Memory B cell (primary cell): ENCODE results near the gene GAPT.

ENCODE experiments used
- ATAC-seq: fragments of 150-1000 bp; cut with Tn5 transposase; 2 replicates; pipeline ENCODE4 v1.10.0; 2021; ENCODE audit warnings: low read depth, mild to moderate bottlenecking, moderate library complexity
- DNase-seq, 2 donors: peaks; one replicate each; pipeline ENCODE4 v3.0.0; 2022; ENCODE audit warnings: low spot score in 2 of 2
- H3K27ac Mint-ChIP-seq: one replicate; pipeline ENCODE4 v1.8.0; 2022; ENCODE audit warnings: mild to moderate bottlenecking, moderate library complexity, mixed read lengths
- H3K27me3 Mint-ChIP-seq: one replicate; pipeline ENCODE4 v1.8.0; 2022; ENCODE audit warnings: mixed read lengths
- H3K36me3 Mint-ChIP-seq: one replicate; pipeline ENCODE4 v1.8.0; 2022; ENCODE audit warnings: mild to moderate bottlenecking, mixed read lengths
- H3K4me1 Mint-ChIP-seq: one replicate; pipeline ENCODE4 v1.8.0; 2022; ENCODE audit warnings: mixed read lengths
- H3K4me3 Mint-ChIP-seq: one replicate; pipeline ENCODE4 v1.8.0; 2022; ENCODE audit warnings: mild to moderate bottlenecking, moderate library complexity, mixed read lengths
- H3K9me3 Mint-ChIP-seq: one replicate; pipeline ENCODE4 v1.8.0; 2022; ENCODE audit warnings: mixed read lengths

GAPT gene

DNA sequence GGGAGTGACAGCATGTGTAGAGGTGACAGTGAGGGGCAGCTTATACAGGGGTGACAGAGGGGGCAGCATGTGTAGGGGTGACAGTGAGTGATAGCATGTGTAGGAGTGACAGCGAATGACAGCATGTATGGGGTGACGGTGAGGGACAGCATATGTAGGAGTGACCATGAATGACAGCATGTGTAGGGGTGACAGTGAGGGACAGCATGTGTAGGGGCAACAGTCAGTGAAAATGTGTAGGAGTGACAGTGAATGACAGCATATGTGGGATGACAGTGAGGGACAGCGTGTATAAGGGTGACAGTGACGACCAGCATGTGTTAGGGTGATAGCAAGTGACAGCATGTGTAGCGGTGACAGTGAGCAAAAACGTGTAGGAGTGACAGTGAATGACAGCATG lies 9.4 kb upstream of the GAPT start:
- Mint-ChIP-seq H3K4me1 (peaks cover 15% of the 10 kb centered on the region), H3K36me3 (no peaks in the 10 kb centered on the region), H3K9me3 (peaks cover 1% of the 10 kb centered on the region), H3K27ac (no peak overlapping the region), H3K4me3 (no peak overlapping the region), H3K27me3 (no peaks in the 10 kb centered on the region)
- DNase-seq (no peak), ATAC-seq (no peak)

DNA sequence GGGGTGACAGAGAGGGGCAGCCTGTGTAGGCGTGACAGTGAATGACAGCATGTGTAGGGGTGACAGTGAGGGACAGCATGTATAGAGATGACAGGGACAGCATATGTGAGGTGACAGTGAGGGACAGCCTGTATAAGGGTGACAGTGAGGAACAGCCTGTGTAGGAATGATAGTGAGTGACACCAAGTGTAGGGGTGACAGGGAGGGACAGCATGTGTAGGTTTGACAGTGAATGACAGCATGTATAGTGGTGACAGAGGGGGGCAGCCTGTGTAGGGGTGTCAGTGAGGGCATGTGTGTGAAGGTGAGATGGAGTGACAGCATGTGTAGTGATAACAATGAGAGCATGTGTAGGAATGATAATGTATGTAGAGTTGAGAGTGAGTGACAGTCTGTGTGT lies 8.7 kb upstream of the GAPT start:
- DNase-seq (no peak), ATAC-seq (no peak)
- Mint-ChIP-seq H3K9me3 (peaks cover 1% of the 10 kb centered on the region), H3K27me3 (no peaks in the 10 kb centered on the region), H3K36me3 (no peaks in the 10 kb centered on the region), H3K4me1 (peaks cover 11% of the 10 kb centered on the region), H3K4me3 (no peak overlapping the region), H3K27ac (no peak overlapping the region)

DNA sequence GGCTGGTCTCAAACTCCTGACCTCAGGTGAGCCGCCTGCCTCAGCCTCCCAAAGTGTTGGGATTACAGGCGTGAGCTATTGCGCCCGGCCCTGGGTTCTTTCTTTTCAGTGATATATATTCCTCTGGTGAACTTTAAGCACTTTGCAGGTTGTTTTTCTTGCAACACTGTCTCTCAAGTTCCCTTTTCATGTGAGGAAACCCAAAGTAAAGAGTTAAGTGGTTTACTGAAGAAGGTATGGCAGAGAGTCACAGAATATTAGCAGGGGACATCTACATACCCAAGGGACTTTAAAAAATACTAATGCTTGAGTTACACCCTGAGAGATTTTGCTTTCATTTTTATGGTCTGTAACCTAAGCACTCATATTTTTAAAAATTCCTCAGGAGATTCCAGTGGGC lies 6.7 kb upstream of the GAPT start:
- Mint-ChIP-seq H3K4me3 (peak overlapping the region; percentile 16), H3K4me1 (peaks cover 12% of the 10 kb centered on the region), H3K36me3 (no peaks in the 10 kb centered on the region), H3K9me3 (peaks cover 1% of the 10 kb centered on the region), H3K27ac (no peak overlapping the region), H3K27me3 (no peaks in the 10 kb centered on the region)
- DNase-seq: no peak
- peak; percentile 79 for ATAC-seq

DNA sequence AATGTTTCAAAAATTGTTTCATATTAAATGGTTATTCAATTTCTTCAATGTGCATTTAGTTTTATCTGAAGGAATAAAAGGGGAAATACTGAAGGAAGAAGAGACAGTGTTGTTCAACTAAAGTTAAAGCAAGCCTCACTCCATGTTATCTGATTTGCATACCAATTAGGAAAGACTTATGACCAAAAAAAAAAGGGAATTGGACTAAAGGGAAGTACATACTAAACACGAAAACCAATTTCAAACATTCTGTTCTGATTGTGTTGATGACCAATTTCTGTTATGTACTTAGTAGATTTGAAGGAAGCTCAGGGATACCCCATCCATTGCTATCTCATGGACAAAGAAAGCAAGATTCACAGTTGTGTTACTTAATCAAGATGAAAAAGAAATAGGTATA lies 4.9 kb upstream of the GAPT start:
- Mint-ChIP-seq H3K4me1 (peaks cover 18% of the 10 kb centered on the region), H3K9me3 (peaks cover 1% of the 10 kb centered on the region), H3K27me3 (no peaks in the 10 kb centered on the region), H3K4me3 (no peak overlapping the region), H3K27ac (no peak overlapping the region), H3K36me3 (no peaks in the 10 kb centered on the region)
- DNase-seq (no peak), ATAC-seq (no peak)

DNA sequence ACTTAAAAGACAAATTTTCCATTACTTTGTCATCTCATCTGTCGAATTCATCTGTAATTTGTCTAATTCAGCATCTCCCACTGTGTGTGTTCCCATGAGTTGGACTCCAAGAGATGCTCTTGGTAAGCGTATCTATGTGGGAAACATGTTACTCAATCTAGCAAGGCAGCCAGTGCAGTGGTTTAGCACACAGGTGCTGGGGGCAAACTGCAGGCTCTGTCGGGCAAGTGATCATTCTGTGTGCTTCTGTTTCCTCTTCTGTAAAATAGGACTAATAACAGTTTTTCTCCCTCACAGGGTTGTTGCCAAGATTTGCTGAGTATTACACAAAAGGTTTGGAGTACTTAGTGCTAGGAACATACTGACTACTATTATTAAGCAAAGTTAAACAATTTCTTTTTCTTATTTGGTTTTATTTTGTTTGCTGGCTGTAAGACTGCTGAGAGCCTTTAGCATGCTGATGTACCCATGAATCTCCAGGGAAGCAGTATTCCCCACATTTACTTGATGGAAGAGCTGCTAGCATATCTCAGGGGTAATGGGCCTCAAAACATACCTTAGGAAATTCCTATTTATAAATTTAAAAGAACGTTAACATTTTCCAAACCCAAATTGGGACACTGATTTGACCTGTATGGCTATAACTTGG lies 709 bp upstream of the GAPT start:
- H3K9me3 Mint-ChIP-seq: peaks cover 2% of the 10 kb centered on the region
- H3K27ac Mint-ChIP-seq: peak overlapping the region; percentile 70
- peak; percentile 59 for ATAC-seq
- no peaks in the 10 kb centered on the region for H3K27me3 Mint-ChIP-seq
- H3K4me3 Mint-ChIP-seq: peak overlapping the region; percentile 61
- peak in 1 of 2 donors; percentile 11 for DNase-seq
- H3K4me1 Mint-ChIP-seq: peaks cover 19% of the 10 kb centered on the region
- peaks cover 17% of the 10 kb centered on the region for H3K36me3 Mint-ChIP-seq

DNA sequence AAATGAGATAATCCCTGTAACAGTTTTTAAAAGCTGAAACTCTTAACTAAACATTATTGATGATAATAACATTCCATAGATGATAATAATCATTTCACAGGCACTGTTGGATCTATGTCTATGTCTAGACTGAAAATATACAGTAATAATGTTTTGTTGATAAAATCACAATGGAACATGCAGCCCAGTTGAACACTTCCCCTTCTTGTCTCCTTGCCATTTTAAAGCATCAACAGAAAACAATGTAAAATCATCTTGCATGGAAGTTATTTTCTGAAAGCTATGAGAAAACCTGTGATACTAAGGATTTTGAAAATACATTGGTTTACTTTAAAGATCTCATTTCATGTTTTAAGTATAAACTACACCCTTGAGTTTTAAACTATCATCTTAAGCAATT lies 1.9 kb downstream of the GAPT start:
- peaks cover 35% of the 10 kb centered on the region for H3K4me1 Mint-ChIP-seq
- H3K4me3 Mint-ChIP-seq: peak overlapping the region; percentile 75
- ATAC-seq (no peak), DNase-seq (no peak)
- H3K9me3 Mint-ChIP-seq: peaks cover 9% of the 10 kb centered on the region
- H3K36me3 Mint-ChIP-seq: peaks cover 37% of the 10 kb centered on the region
- H3K27me3 Mint-ChIP-seq: no peaks in the 10 kb centered on the region
- H3K27ac Mint-ChIP-seq: peak overlapping the region; percentile 75

DNA sequence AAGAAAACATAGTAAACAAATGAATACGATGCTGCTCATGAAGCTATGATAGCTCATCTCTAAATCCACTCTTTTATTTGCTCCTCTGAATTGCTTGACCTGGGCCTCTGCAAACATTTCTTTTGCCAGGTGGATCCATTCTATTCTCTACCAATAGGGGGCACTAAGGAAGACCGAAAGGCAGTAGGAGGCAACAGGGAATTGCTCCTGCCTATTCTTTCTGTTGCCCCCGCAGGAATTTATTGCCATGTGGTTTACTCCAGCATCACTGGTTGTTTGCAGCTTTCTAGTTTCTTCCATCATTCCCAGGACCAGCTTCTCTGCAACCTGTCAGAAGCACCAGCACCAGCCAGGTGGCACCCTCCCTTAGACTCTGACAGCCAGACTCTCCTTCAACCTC lies 5.3 kb downstream of the GAPT start:
- peak overlapping the region; percentile 93 for H3K27ac Mint-ChIP-seq
- no peak for ATAC-seq
- no peak overlapping the region for H3K4me3 Mint-ChIP-seq
- peaks cover 12% of the 10 kb centered on the region for H3K9me3 Mint-ChIP-seq
- no peak for DNase-seq
- peaks cover 51% of the 10 kb centered on the region for H3K4me1 Mint-ChIP-seq
- H3K27me3 Mint-ChIP-seq: no peaks in the 10 kb centered on the region
- peaks cover 42% of the 10 kb centered on the region for H3K36me3 Mint-ChIP-seq

DNA sequence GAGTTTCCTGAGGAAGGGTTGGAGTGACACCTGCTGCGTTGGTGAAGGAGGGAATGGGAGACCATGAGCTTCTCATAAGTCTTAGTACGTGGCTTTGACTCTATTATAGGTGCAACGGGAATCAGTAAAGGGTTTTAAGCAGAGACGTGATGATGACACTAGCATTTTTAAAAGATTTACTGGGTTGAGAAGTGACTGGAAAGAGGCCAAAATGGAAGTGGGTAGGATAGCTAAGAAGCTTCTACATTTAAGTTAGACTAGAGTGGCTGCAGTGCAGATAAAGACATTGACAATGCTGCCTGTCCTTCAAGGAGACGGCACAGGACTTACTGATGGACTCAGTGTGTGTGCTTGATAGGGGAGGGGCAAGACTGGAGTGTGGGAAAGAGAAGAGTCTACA lies 6.2 kb downstream of the GAPT start:
- Mint-ChIP-seq H3K27ac (peak overlapping the region; percentile 93), H3K4me1 (peaks cover 51% of the 10 kb centered on the region), H3K9me3 (peaks cover 12% of the 10 kb centered on the region), H3K36me3 (peaks cover 43% of the 10 kb centered on the region), H3K27me3 (no peaks in the 10 kb centered on the region), H3K4me3 (no peak overlapping the region)
- no peak for DNase-seq
- no peak for ATAC-seq

DNA sequence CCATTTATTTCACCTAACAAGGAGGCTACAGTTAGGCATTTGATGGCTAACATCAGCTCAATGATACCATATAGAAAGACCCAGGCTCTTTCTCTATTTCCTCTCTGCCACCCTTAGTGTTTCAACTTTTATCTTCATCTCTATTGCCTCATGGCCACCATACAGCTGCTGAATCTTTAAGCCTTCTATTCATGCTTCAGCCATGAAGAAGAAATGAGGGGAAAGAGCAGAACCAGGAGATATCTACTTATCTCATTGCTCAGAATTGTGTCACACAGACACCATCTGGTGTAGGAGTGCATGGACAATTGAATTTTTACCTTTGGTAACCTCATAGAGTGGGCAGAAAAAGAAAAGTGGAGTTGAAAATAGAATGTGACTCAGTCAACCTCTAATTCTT lies 6.7 kb downstream of the GAPT start:
- Mint-ChIP-seq H3K27ac (peak overlapping the region; percentile 93), H3K4me3 (no peak overlapping the region), H3K36me3 (peaks cover 49% of the 10 kb centered on the region), H3K4me1 (peaks cover 56% of the 10 kb centered on the region), H3K27me3 (no peaks in the 10 kb centered on the region), H3K9me3 (peaks cover 12% of the 10 kb centered on the region)
- DNase-seq (no peak), ATAC-seq (no peak)

DNA sequence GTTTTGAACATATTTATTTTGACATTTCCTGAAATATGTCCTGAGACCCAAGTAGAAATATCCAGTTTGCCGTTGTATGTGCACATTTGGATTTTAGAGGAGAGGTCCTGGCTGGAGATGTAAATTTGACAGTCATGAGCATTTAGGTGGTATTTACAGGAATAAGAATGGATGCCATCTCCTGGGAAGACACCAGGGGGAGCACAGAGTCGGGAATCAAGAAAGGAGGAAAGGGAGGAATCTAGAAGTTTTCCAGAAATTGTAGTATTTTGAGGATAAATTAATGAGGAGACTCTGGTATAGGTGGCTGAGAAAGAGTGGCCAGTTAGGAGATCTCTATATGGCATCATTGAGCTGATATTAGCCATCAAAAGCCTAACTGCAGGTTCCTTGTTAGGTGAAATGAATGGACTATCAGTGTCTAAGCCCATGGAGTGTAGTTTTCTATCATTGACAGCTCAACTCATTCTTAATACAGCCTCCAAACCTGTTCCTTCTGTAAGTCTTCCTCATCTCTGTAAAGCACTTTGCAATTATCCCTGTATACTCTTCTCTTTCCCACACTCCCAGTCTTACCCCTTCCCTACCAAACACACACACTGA lies 7.2 kb downstream of the GAPT start:
- H3K4me1 Mint-ChIP-seq: peaks cover 57% of the 10 kb centered on the region
- no peak for DNase-seq
- no peak for ATAC-seq
- H3K36me3 Mint-ChIP-seq: peaks cover 47% of the 10 kb centered on the region
- H3K27me3 Mint-ChIP-seq: no peaks in the 10 kb centered on the region
- H3K4me3 Mint-ChIP-seq: no peak overlapping the region
- H3K27ac Mint-ChIP-seq: peak overlapping the region; percentile 93
- peaks cover 12% of the 10 kb centered on the region for H3K9me3 Mint-ChIP-seq

DNA sequence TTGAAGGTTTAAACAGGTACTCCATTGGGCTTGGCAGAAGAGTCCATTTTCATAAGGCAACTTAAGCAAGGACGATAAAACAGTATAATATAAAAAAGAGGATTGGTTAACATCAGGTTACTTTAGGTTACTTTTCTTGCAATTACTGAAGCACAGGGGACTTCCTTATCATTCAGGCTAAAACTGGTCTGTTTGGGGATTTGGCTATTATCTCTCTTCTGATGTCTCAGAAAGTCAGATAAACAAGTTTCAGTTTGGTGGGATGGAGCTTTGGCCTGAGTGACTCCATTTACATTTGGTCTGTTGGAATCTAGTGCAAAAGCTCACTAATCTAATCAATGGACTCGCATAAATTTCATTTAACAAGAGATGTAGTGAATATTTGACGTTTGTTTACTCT lies 8.0 kb downstream of the GAPT start:
- H3K9me3 Mint-ChIP-seq: peaks cover 12% of the 10 kb centered on the region
- peak; percentile 80 for ATAC-seq
- H3K27ac Mint-ChIP-seq: peak overlapping the region; percentile 93
- H3K36me3 Mint-ChIP-seq: peaks cover 42% of the 10 kb centered on the region
- H3K4me1 Mint-ChIP-seq: peaks cover 60% of the 10 kb centered on the region
- H3K27me3 Mint-ChIP-seq: no peaks in the 10 kb centered on the region
- H3K4me3 Mint-ChIP-seq: no peak overlapping the region
- DNase-seq: peak in 1 of 2 donors; percentile 13

DNA sequence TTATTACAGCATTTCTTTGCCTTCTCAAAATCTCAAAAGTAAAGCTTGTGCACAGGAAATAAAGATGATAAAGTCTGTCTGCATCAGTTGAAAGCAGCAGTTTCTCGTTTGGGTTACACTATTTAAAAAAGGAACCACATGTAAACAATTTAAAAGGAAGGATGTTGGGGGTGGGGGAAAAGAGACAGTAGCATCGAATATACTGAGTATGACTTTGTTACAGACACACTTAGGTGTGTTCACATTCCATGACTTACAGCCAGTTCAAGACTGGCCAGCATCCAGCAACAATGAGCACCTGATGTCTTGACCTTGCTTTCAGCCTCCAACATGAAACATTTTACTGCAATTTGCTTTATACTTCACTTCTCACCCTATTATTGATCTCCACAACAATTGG lies 8.7 kb downstream of the GAPT start:
- peaks cover 64% of the 10 kb centered on the region for H3K4me1 Mint-ChIP-seq
- peak in 1 of 2 donors; percentile 15 for DNase-seq
- peaks cover 12% of the 10 kb centered on the region for H3K9me3 Mint-ChIP-seq
- H3K27ac Mint-ChIP-seq: peak overlapping the region; percentile 93
- peaks cover 35% of the 10 kb centered on the region for H3K36me3 Mint-ChIP-seq
- H3K4me3 Mint-ChIP-seq: peak overlapping the region; percentile 69
- ATAC-seq: peak; percentile 77
- H3K27me3 Mint-ChIP-seq: no peaks in the 10 kb centered on the region

DNA sequence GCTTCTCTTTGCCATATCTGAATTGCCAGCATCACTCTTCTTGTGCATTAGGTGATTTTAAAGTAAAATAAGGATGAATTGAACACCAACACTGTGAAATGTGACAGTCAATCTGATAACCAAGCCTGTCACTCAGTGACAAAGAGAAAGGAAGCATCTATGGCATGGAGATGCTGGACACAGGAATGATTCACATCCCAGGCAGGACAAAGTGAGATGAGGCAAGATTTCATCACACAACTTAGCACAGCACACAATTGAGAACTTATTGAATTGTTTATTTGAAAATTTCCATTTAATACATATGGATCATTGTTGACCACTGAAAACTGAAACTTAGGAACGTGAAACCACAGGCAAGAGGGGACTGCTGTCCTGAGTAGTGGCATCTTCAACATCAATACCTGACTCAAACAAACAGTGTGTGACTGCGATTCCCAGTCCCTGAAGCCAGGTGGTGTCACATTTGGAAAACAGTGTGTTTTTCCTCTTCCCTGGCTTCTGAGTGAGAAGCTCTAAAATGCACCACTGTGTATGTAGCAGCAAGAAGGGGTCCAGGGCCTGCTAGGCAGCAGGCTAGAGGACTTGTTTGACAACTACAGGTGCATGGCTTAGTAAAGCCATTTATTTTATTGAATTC lies 10.7 kb downstream of the GAPT start:
- no peak overlapping the region for H3K4me3 Mint-ChIP-seq
- no peak overlapping the region for H3K27ac Mint-ChIP-seq
- ATAC-seq: no peak
- H3K4me1 Mint-ChIP-seq: peaks cover 62% of the 10 kb centered on the region
- DNase-seq: no peak
- peaks cover 19% of the 10 kb centered on the region for H3K36me3 Mint-ChIP-seq
- H3K27me3 Mint-ChIP-seq: no peaks in the 10 kb centered on the region
- peaks cover 5% of the 10 kb centered on the region for H3K9me3 Mint-ChIP-seq

DNA sequence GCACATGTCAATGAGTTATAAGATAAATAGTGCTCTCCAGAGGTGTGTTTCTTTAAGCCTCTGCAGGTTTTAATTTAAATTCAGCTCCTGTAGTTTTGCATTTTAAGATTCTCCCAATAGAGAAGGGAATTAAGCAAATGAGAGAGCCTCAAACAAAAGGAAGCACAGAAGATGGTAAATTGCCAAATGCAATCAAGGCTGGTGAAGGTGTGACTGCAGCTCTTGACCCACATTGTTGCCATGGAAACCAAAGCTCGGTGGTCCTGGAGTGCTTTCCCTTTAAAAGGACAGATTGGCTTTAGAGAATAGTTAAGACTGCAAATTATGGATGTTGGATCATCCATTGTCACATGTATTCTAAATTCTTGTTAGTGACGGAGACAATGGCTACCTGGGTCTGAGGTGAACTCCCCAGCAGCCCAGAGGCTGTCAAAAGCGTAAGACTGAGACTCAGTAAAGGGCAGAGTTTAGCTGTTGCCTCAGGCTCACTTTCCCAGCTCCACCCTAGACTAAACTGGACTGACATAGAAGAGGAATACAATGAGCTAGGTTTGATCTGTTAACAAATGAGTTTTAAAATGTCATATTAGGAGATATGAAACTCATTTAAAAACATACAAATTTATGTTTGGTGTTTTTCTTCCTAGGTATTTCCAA lies 12.3 kb downstream of the GAPT start:
- Mint-ChIP-seq H3K4me3 (no peak overlapping the region), H3K9me3 (peaks cover 3% of the 10 kb centered on the region), H3K27me3 (no peaks in the 10 kb centered on the region), H3K27ac (no peak overlapping the region), H3K36me3 (peaks cover 13% of the 10 kb centered on the region), H3K4me1 (peaks cover 59% of the 10 kb centered on the region)
- DNase-seq: no peak
- no peak for ATAC-seq
